Hematopoietic multipotent progenitor cell treated with erythropoietin and hydrocortisone succinate and interleukin-3 and kit ligand, for 6 days (in vitro differentiated cells): ENCODE data around the gene MUC13.

Experiments
- DNase-seq: peaks from one replicate; pipeline ENCODE4 v3.0.0-alpha.2; 2015

The MUC13 gene

GRCh38 chr3:124893526-124893925, 41.0 kb downstream of the MUC13 start:
- no peak for DNase-seq

GRCh38 chr3:124890573-124891190, 43.9 kb downstream of the MUC13 start:
- DNase-seq: no peak

GRCh38 chr3:124888482-124889441, 45.8 kb downstream of the MUC13 start:
- no peak for DNase-seq

DNA sequence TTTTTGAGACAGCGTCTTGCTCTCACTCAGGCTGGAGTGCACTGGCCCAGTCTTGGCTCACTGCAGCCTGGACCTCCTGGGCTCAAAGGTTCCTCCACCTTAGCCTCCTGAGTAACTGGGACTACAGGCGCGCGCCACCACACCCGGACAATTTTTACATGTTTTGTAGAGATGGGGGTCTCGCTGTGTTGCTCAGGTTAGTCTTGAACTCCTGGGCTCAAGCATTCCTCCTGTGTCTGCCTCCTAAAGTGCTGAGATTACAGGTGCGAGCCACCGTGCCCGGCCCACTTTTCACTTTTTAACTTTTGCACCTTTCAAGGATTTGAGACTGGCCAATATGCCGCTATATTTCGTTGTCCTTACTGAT, 46.6 kb downstream of the MUC13 start:
- no peak for DNase-seq

DNA sequence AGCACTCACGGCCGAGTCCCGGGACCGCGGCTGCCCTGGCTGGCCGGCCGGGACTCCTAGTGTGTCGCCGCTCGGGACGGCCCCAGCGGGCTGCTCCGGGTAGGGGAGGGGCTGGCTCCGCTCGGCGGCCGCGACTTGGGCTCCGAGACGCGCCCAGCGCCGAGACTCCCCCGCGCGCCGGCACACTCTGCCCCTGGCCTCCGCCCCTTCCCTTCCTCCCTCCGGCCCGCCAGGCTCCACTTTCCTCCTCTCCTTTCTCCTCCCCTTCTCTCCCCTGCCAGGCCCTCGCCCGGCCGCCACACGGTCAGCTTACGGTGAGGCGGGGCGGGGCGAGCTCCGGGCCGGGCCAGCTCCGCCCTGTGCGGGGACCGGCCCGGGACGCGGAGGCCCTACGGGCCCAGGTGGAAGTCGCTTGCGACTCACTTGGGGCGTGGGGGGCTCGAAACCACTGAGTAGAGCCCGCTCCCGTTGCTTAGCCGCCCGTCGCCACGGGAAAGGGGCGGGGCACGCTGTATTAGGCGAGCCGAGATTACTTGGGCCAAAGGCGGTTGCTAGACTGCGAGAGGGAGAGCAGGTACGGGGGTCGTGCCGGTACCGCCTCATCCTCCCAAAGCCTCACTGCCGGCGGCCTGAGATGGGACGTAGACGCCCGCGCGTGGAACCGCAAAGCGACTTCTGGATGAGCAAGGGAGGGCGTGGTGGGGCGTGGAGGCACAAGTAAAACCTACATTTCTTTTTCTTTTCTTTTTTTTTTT, 47.2 kb downstream of the MUC13 start, which contains the start of gene ITGB5:
TSS of gene ITGB5 (minus strand) at position 189 of the 755 bp plus-strand sequence. CDS start 365 bp downstream, outside the sequence.
- peak; percentile 27 for DNase-seq

GRCh38 chr3:124886168-124887056, 48.1 kb downstream of the MUC13 start:
- no peak for DNase-seq

- DNase-seq: no peak
Observed at GRCh38 chr3:124885466-124886167, 48.9 kb downstream of the MUC13 start.

GRCh38 chr3:124884474-124885101, 50.0 kb downstream of the MUC13 start:
- no peak for DNase-seq

- no peak for DNase-seq
Observed at GRCh38 chr3:124883766-124884473, 50.6 kb downstream of the MUC13 start.

DNA sequence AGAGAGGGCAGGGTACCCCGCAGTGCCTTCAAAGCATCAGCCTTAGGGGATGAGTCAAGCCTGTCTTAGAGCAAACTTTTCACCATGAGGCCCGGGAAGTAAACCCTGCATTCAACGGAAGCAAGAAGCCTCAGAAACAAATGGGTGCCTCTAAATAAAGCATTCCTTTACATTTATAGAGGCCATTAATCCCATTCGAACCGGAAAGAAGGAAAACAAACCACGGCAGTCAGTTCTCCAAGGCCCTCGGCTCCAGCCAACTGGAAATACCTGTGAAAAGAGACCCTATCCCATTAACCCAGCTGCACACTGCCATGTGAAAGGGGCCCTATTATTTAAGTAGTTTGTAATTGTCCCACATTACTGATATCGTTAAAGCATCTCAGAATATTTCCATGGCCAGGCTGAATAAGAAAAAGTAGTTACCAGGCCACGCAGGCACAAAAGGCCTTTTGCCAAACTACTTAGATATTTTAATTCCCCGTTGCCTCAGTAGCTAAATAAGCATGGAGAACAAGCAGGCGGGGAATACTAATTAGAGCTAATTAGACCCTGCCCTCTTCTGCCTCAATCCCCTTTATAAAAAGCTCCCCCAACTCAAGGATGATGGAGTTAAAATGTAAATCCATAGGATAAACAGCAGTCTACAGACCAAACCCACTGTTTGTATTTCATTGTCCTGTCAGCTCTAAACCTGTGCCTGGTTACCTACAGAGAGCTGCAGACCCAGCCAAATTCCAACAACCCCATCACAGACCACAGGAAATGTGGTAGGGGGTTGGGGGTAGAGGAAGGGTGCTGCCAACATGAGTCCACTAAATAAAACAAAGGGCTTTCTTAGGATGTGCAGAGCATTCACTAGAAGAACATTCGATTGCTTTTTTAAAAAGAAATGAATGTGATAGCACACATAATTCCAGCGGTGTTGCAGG, 51.5 kb downstream of the MUC13 start:
- DNase-seq: no peak

DNA sequence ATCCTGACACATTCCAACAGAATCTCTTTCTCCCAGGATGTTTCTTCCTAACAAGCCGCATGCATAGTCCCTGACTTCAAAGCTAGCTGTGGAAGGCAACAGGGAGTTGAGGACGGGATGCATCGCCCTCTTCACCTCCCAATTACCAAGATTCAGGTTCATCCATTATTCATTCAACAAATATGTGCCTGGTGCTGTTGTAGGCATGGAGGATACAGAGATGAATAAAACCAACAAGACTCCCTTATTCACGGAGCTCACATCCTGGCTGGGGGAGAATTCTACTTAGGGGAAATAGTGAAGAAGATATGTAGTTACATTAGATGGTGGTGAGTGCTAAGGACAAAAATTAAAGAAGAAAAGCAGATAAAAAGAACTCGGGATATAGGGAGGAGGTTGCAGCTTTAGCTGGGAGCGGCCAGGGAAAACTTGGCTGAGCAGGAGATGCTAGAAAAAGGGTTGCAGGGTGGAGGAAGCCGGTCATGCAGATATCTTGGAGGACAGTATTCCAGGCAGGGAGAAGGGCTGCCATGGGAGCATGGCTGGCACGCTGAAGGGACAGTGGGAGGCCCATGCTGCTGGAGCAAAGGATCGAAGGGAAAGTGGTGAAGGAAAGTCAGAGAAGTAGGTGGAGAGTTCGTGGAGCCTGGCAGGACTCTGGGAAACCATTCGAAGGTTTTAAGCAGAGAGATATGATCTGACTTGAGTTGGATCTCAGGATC, 52.4 kb downstream of the MUC13 start:
- DNase-seq: no peak

GRCh38 chr3:124879337-124879680, 55.2 kb downstream of the MUC13 start:
- DNase-seq: no peak

DNA sequence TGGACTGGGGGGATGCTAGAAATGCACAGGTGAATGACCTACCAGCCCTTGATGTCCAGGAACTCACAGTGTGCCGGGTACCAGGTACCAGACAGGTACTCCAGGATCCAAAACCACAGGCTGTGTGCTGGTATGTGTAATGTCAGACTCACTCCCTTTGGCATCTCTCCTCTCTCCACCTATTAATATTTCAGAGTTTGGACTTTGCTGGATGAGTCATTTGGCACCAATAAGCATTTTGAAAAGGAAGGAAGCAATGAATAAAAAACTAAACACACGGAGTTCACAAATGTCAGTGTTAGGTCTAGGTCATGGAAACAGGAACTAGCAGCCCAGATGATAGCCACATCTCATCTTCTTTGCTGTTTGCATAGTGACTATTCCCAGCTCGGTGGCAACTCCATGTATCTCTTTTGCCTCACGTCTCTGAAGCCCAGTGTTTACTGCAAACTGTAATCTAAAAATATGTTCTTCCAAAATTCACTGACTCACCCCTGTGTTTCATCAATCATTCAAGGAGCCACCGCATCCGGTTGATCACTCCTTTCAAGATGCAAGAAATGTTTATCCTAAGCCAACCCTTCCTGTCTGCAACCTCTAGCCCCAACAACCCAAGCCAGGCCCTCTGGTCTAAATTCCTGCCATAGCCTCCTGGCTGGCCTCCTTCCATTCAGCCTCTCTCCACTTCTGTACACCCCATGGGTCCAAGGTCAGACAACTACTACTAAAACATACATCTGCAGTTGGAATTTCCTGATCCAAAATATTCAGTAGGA, 55.8 kb downstream of the MUC13 start:
- peak; percentile 62 for DNase-seq

DNA sequence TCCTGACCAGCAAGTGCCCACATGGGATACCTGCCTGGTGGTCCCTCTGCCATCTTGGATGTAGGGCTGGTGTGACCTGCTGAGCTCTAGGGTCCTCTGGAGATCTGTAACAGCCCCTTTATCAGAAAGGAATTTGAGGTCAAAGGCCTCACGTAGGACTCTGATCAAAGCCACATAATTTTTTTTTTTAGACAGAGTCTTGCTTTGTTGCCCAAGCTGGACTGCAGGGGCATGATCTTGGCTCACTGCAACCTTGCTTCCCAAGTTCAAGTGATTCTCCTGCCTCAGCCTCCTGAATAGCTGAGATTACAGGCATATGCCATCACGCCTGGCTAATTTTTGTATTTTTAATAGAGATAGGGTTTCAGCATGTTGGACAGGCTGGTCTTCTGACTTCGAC, 56.9 kb downstream of the MUC13 start:
- no peak for DNase-seq

GRCh38 chr3:124876401-124876878, 58.1 kb downstream of the MUC13 start:
- DNase-seq: peak; percentile 84

DNA sequence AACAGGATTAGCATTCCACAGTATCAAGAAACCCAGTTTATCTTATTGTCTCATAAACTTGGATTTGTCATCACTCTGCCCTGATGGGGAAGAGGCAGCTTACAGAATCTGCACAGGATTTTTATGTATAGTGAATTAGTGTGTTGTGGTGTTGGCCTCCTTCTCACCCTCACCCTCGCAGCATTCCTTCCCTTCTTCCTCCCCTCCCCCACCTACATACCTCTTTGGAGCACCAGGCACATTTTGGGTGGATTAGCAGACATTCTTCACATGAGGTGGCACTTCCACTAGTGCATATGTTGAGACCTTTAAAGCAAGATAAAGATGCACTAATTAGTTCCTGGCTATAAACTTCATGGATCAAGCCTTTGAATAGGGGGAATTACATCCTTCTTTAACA, 61.3 kb downstream of the MUC13 start:
- DNase-seq: no peak

- DNase-seq: no peak
Observed at GRCh38 chr3:124867511-124867910, 67.0 kb downstream of the MUC13 start.

DNA sequence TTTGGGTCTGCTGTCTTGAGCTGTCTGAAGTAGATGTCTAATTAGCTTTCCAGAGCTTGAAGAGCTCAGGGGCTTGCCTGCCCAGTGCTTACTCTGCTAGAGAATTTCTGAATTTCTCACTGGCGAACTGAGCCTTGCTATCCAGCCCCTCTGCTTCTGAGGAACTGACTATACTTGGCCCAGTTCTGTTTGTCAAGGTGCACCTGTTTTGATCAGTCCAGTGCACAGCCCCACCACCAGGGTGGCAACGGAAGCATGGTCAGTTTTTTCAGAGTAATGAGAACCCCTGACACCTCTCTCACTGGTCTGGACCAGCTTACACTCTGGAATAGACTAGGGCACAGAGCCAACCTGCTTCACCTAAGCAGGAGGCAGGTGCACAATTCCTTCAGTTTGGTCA, 72.5 kb downstream of the MUC13 start:
- no peak for DNase-seq
